OCI-LY7 (cell line): Measurements from ENCODE around the gene TSC22D2.

ENCODE experiments used
- EZH2phosphoT487 ChIP-seq: fragments of 200-600 bp; sonication (generic); IDR thresholded peaks from 2 replicates; pipeline ENCODE4 v1.6.1; 2018; ENCODE audit warnings: low read depth, borderline replicate concordance, mild to moderate bottlenecking, mixed run types, antibody characterized with exemption, low read length, moderate library complexity, mixed read lengths
- TF ChIP-seq, protein P1 (sequence below): fragments of 200-600 bp; sonication (generic); conservative IDR thresholded peaks from 2 replicates; pipeline ENCODE4 v1.5.1; 2014; ENCODE audit warnings: mild to moderate bottlenecking, antibody characterized with exemption, low read length, moderate library complexity, mixed read lengths

DNA sequence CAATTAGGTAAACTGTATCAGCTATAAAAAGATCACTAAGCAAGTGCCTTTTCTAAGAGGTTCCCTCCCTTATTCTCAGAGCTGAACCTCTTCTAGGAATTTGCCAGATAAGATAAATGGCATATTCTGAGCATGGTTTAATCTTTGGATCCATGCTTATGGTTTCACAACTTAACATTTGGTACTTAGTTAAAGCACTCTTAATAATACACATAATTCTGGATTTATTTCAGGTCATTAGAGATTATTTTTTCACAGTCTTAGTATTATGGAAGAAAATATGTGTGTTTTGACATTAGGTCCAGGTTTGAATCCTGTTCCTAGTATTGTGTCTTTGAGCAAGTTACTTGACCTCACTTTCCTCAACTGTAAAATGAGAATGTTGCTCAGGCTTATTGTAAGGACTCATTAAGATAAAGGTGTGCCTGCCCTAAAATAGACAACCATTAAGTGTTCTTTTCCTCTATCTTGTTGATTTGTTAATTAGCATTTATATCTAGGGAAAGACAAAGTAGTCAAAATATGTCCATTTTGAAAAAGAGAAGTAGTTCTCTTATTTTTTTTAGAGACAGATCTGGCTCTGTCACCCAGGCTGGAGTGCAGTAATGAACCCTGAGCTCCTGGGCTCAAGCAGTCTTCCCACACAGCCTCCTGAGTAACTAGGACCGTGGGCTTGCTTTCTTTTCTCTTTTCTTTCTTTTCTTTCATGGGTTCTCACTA is 43.4 kb downstream of the TSC22D2 start:
- TF ChIP-seq, protein P1, sequence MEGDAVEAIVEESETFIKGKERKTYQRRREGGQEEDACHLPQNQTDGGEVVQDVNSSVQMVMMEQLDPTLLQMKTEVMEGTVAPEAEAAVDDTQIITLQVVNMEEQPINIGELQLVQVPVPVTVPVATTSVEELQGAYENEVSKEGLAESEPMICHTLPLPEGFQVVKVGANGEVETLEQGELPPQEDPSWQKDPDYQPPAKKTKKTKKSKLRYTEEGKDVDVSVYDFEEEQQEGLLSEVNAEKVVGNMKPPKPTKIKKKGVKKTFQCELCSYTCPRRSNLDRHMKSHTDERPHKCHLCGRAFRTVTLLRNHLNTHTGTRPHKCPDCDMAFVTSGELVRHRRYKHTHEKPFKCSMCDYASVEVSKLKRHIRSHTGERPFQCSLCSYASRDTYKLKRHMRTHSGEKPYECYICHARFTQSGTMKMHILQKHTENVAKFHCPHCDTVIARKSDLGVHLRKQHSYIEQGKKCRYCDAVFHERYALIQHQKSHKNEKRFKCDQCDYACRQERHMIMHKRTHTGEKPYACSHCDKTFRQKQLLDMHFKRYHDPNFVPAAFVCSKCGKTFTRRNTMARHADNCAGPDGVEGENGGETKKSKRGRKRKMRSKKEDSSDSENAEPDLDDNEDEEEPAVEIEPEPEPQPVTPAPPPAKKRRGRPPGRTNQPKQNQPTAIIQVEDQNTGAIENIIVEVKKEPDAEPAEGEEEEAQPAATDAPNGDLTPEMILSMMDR = no peak
- no peak for TF ChIP-seq EZH2phosphoT487
